HG02571 (cell line): ENCODE measurements around the gene CACFD1.

Experiments
- ATAC-seq: cut with Tn5 transposase; IDR thresholded peaks from one replicate; pipeline ENCODE4 v1.9.1; 2021; ENCODE audit warnings: mild to moderate bottlenecking, moderate library complexity; ENCODE audit not compliant: unreplicated experiment

The CACFD1 gene

GRCh38 chr9:133515615-133516255 is 56.0 kb downstream of the CACFD1 start:
- ATAC-seq, result no peak

- ATAC-seq, result no peak
Observed at GRCh38 chr9:133516256-133516960, 56.6 kb downstream of the CACFD1 start.

GRCh38 chr9:133516961-133517350 is 57.2 kb downstream of the CACFD1 start:
- no peak for ATAC-seq

- ATAC-seq, result no peak
Observed at GRCh38 chr9:133517711-133518110, 57.9 kb downstream of the CACFD1 start.

GRCh38 chr9:133518200-133518599 is 58.4 kb downstream of the CACFD1 start:
- no peak for ATAC-seq

GRCh38 chr9:133518706-133519449 is 59.1 kb downstream of the CACFD1 start:
- ATAC-seq, result no peak

GRCh38 chr9:133519693-133520092 is 59.9 kb downstream of the CACFD1 start:
- ATAC-seq, result no peak

GRCh38 chr9:133520121-133520835 is 60.5 kb downstream of the CACFD1 start:
- ATAC-seq, result no peak
